ENCODE data around the gene AKAP6. TPM values are rescaled to one million over a fixed set of nuclear protein-coding genes. Genes with fewer than 3 reads are reported as not detected.

AKAP6 gene
- total and polyA plus RNA-seq, 12 donors: 0.71 to 24.7 (median 8.1) TPM

GRCh38 chr14:32727832-32728231 is 398.7 kb downstream of the AKAP6 start:
- Histone ChIP-seq H3K36me3 (replicated peaks in 1 of 2) (no peaks in the 10 kb centered on the region), H3K4me3 (no peak overlapping the region), H3K27me3 (no peaks in the 10 kb centered on the region), H3K9me3 (replicated peaks in 1 of 3) (no peaks in the 10 kb centered on the region), H3K4me1 (replicated peaks in 1 of 2) (peaks cover 0 to 4% of the 10 kb centered on the region in 2 donors), H3K27ac (no peak overlapping the region)
- DNase-seq: no peak
- intact Hi-C loops (cut with DNase I): loop anchor here in 1 of 2 donors (10.0 kb wide), 1 partner anchor 207 kb away; the partner anchor contains the start of gene NPAS3
- TF ChIP-seq CTCF (IDR thresholded peaks at IDR 0.05): no peak
- no peak for TF ChIP-seq POLR2A (IDR thresholded peaks at IDR 0.05)
- 90 to 93% (median 92%) methylated on average over 5 of the region's 5 CpGs for WGBS, 4 donors

- Histone ChIP-seq H3K9me3 (replicated peaks in 1 of 3) (no peaks in the 10 kb centered on the region), H3K4me1 (replicated peaks in 1 of 2) (peaks cover 0 to 4% of the 10 kb centered on the region in 2 donors), H3K36me3 (replicated peaks in 1 of 2) (no peaks in the 10 kb centered on the region), H3K4me3 (no peak overlapping the region), H3K27me3 (no peaks in the 10 kb centered on the region), H3K27ac (no peak overlapping the region)
- intact Hi-C loops (cut with DNase I): loop anchor here in 1 of 2 donors (10.0 kb wide), 1 partner anchor 206 kb away; the partner anchor contains the start of gene NPAS3
- no peak for DNase-seq
- TF ChIP-seq CTCF (IDR thresholded peaks at IDR 0.05): no peak
- no peak for TF ChIP-seq POLR2A (IDR thresholded peaks at IDR 0.05)
- 90 to 95% (median 92%) methylated on average over 1 of the region's 1 CpG for WGBS, 4 donors
Observed at GRCh38 chr14:32728526-32728925, 399.4 kb downstream of the AKAP6 start.

DNA sequence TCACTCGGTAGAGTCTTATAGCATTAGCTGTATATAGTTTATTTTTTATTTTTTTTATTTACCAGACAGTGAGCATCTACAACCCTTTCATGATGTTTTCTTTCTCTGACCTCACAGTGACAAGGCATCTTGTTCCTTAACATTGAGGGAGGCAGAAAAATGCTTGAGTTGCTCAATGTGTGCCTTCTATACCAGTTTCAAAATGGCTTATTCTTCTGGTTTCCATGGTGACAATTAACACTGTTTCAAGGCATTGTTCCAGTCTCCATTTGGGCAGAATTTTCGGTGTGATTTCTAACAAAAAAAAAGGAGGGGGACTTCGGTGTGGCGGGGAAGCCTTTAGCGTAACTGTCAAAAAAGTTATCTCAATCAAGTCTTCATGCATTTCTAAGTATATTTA is 399.9 kb downstream of the AKAP6 start:
- Histone ChIP-seq H3K27ac (no peak overlapping the region), H3K9me3 (replicated peaks in 1 of 3) (no peaks in the 10 kb centered on the region), H3K4me1 (replicated peaks in 1 of 2) (peaks cover 0 to 4% of the 10 kb centered on the region in 2 donors), H3K27me3 (no peaks in the 10 kb centered on the region), H3K4me3 (no peak overlapping the region), H3K36me3 (replicated peaks in 1 of 2) (no peaks in the 10 kb centered on the region)
- TF ChIP-seq CTCF (IDR thresholded peaks at IDR 0.05) (no peak), POLR2A (IDR thresholded peaks at IDR 0.05) (no peak)
- intact Hi-C loops (cut with DNase I): loop anchor here in 1 of 2 donors (10.0 kb wide), 1 partner anchor 206 kb away; the partner anchor contains the start of gene NPAS3
- no peak for DNase-seq
- WGBS, 4 donors: 92 to 96% (median 94%) methylated on average over 5 of the region's 5 CpGs

GRCh38 chr14:32731249-32731648 is 402.2 kb downstream of the AKAP6 start:
- Histone ChIP-seq H3K27me3 (no peaks in the 10 kb centered on the region), H3K9me3 (replicated peaks in 1 of 3) (no peaks in the 10 kb centered on the region), H3K27ac (no peak overlapping the region), H3K4me3 (no peak overlapping the region), H3K4me1 (replicated peaks in 1 of 2) (no peaks in the 10 kb centered on the region), H3K36me3 (replicated peaks in 1 of 2) (no peaks in the 10 kb centered on the region)
- intact Hi-C loops (cut with DNase I): no loop called here
- TF ChIP-seq POLR2A (IDR thresholded peaks at IDR 0.05) (no peak), CTCF (IDR thresholded peaks at IDR 0.05) (no peak)
- WGBS, 4 donors: 38 to 53% (median 50%) methylated on average over 2 of the region's 2 CpGs
- no peak for DNase-seq

All from adrenal gland (tissue), 12 donors.